GM12872 (cell line): ENCODE data around the gene UBXN6.

Experiments
- CTCF ChIP-seq: IDR thresholded peaks from 3 replicates; pipeline ENCODE4 v1.5.1; 2011; ENCODE audit warnings: low read depth, mild to moderate bottlenecking, low read length, moderate library complexity; ENCODE audit not compliant: insufficient read depth

UBXN6 gene

DNA sequence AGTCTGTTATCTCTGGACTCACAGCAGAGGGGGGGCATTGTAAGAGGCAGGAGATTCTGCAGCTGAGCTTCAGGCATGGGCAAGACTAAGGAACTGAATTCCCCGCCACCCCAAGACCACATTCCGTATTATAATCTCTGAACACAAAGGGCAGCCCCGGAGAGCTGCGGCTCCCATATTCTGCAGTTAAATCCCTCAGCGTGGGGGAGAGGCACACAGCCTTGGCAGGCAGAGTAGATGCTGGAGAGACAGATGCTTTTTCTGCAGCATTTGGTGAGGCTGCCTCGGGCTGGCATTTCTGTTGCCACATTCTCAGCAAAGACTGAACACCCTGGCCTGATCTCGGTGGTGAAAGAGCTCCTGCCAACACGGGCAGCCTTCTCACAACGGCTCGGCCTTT, 42.2 kb downstream of the UBXN6 start:
- TF ChIP-seq CTCF = no peak

- no peak for TF ChIP-seq CTCF
These were observed 42.7 kb downstream of the UBXN6 start for GRCh38 chr19:4414800-4415321.

GRCh38 chr19:4414144-4414799, 43.3 kb downstream of the UBXN6 start:
- TF ChIP-seq CTCF = no peak

DNA sequence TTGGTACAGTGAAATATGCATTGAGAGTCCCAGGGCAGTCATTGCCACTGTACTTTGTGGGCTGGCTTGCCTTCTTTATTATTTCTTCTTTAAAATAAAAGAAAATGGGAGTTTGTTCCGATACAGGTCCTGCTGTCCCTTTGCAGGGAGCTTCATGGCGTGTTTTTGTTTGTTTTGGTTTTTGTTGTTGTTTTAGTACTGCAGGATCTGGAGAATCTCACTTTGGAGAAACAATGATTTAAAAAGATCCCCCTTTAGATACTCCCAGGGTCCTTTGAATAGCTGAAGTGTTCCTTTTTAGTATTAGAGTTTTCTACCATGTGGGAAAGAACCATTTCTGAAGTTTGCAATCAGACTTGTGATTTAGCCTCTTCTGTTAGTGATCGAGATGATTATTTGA, 44.0 kb downstream of the UBXN6 start:
- no peak for TF ChIP-seq CTCF

DNA sequence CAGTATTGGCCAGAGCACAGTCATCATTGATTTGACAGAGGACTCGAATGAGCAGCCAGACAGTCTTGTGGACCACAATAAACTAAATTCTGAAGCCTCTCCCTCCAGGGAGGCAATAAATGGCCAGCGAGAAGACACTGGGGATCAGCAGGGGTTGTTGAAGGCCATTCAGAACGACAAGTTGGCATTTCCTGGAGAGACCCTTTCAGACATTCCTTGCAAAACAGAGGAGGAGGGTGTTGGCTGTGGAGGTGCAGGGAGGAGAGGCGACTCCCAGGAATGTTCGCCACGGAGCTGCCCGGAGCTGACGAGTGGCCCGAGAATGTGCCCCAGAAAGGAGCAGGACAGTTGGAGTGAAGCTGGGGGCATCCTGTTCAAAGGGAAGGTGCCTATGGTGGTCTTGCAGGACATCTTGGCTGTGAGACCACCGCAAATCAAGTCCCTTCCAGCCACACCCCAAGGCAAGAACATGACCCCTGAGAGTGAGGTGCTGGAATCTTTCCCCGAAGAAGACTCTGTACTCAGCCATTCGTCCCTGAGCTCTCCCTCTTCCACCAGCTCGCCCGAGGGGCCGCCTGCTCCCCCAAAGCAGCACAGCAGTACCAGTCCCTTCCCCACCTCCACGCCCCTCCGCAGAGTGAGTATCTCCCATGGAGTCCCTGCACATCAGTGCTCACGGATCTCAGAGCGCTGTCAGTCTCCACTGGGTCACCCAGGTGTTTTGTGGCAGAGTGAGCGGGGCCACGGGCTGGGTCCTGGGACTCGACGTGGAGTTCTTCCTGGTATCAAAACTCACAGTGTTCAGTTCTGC, 48.3 kb downstream of the UBXN6 start:
- no peak for TF ChIP-seq CTCF

- TF ChIP-seq CTCF = no peak
These were observed 51.0 kb downstream of the UBXN6 start for GRCh38 chr19:4406626-4407025.

GRCh38 chr19:4405977-4406376, 51.6 kb downstream of the UBXN6 start:
- TF ChIP-seq CTCF = no peak
